Natural killer cell (primary cell): ENCODE data around the gene MS4A5. TPM values are rescaled to one million over a fixed set of nuclear protein-coding genes. Genes with fewer than 3 reads are reported as not detected.

Source experiments
- ATAC-seq, 3 donors: fragments of 150-1000 bp in 2 of 3; fragments of 200-7000 bp in 1 of 3; cut with Tn5 transposase; 1 replicate in 1 of 3; 2 replicates in 2 of 3; pipeline ENCODE4 v1.10.0; 2021; ENCODE audit warnings: mild to moderate bottlenecking in 2 of 3, moderate library complexity in 2 of 3
- DNase-seq, 2 donors: peaks; one replicate each; pipeline versions ENCODE4 v3.0.0 to v3.0.0-alpha.2; 2013 to 2021; ENCODE audit warnings: mixed read lengths in 1 of 2
- H3K27ac ChIP-seq: one replicate; pipeline ENCODE4 v1.5.1; 2013; ENCODE audit warnings: mild to moderate bottlenecking, low read length
- H3K27me3 ChIP-seq: one replicate; pipeline ENCODE4 v1.6.1; 2013; ENCODE audit warnings: low read length; ENCODE audit not compliant: control insufficient read depth, insufficient read depth
- H3K36me3 ChIP-seq: one replicate; pipeline ENCODE4 v1.6.1; 2013; ENCODE audit warnings: low read length; ENCODE audit not compliant: control insufficient read depth, insufficient read depth
- H3K4me1 ChIP-seq: one replicate; pipeline ENCODE4 v1.6.1; 2013; ENCODE audit warnings: low read length; ENCODE audit not compliant: control insufficient read depth, insufficient read depth
- H3K4me3 ChIP-seq: one replicate; pipeline ENCODE4 v1.5.1; 2013; ENCODE audit warnings: low read length
- H3K9me3 ChIP-seq: one replicate; pipeline ENCODE4 v1.6.1; 2013; ENCODE audit warnings: low read length; ENCODE audit not compliant: control insufficient read depth, insufficient read depth
- H3K27ac Mint-ChIP-seq, 2 donors: one replicate each; pipeline ENCODE4 v1.8.0; 2022; ENCODE audit warnings: mild to moderate bottlenecking in 2 of 2, mixed read lengths in 2 of 2, moderate library complexity in 1 of 2
- H3K27me3 Mint-ChIP-seq, 2 donors: one replicate each; pipeline ENCODE4 v1.8.0; 2022; ENCODE audit warnings: low read depth in 2 of 2, mixed read lengths in 2 of 2
- H3K36me3 Mint-ChIP-seq: one replicate; pipeline ENCODE4 v1.8.0; 2022; ENCODE audit warnings: mixed read lengths
- H3K4me1 Mint-ChIP-seq, 2 donors: one replicate each; pipeline ENCODE4 v1.8.0; 2022; ENCODE audit warnings: mixed read lengths in 2 of 2
- H3K4me3 Mint-ChIP-seq: one replicate; pipeline ENCODE4 v1.8.0; 2022; ENCODE audit warnings: mild to moderate bottlenecking, moderate library complexity, mixed read lengths
- H3K9me3 Mint-ChIP-seq, 2 donors: one replicate each; pipeline ENCODE4 v1.8.0; 2022; ENCODE audit warnings: mixed read lengths in 2 of 2
- WGBS: methylation state at CpG from one replicate; pipeline ENCODE4 v1.1.7; 2013; ENCODE audit warnings: missing lambda C conversion rate; ENCODE audit not compliant: insufficient coverage; 5-methylcytosine and 5-hydroxymethylcytosine counted together
- intact Hi-C: fragments of 100-400 bp; cut with micrococcal nuclease; formaldehyde crosslinking; loops from one replicate; pipeline ENCODE4 v1.14.2; 2022
- total RNA-seq, 4 donors: library from RNA; stranded (reverse); fragments of 120-200 nt in 1 of 4; gene quantifications; one replicate each; pipeline versions ENCODE4 v1.2.3 to v1.2.4, GENCODE V29; 2013 to 2022
- TF ChIP-seq, protein P1 (sequence below): fragments of 200-600 bp; IDR thresholded peaks from one replicate; pipeline ENCODE4 v1.8.0; 2022; ENCODE audit warnings: antibody characterized with exemption

MS4A5 gene
- total RNA-seq, 3 donors from 2014 or later (not counting 1 experiment from before 2014, with no cell fraction given), result not detected

DNA sequence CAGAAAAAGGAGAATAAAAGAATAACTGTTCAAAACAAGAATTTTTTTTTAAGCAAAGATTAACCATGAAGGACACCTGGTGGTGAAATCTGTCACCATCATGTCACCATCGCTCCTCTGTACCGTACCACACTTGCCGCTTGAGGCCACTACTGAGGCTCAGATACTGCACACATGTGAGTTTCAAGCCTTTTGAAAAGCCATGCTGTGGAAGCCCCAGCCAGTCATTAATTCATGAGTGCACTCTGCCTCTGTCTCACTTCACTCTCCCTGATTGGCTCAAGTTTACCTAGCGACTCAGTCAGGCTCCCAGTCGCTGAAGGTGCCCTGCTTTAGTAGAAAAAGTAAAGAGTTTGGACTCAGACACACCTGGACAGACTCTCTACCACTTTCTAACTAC lies 56.6 kb downstream of the MS4A5 start:
- Mint-ChIP-seq H3K36me3 (no peaks in the 10 kb centered on the region), H3K4me1 (no peaks in the 10 kb centered on the region), H3K27me3 (peaks cover 7 to 23% of the 10 kb centered on the region in 2 donors), H3K4me3 (no peak overlapping the region), H3K9me3 (no peaks in the 10 kb centered on the region), H3K27ac (no peak overlapping the region)
- no peaks in the 10 kb centered on the region for H3K27me3 ChIP-seq
- H3K27ac ChIP-seq, result no peak overlapping the region
- peak in 1 of 3 donors; percentile 48 for ATAC-seq
- no peaks in the 10 kb centered on the region for H3K4me1 ChIP-seq
- H3K36me3 ChIP-seq, result no peaks in the 10 kb centered on the region
- WGBS, result 73% methylated on average over 3 of the region's 5 CpGs
- TF ChIP-seq, protein P1, sequence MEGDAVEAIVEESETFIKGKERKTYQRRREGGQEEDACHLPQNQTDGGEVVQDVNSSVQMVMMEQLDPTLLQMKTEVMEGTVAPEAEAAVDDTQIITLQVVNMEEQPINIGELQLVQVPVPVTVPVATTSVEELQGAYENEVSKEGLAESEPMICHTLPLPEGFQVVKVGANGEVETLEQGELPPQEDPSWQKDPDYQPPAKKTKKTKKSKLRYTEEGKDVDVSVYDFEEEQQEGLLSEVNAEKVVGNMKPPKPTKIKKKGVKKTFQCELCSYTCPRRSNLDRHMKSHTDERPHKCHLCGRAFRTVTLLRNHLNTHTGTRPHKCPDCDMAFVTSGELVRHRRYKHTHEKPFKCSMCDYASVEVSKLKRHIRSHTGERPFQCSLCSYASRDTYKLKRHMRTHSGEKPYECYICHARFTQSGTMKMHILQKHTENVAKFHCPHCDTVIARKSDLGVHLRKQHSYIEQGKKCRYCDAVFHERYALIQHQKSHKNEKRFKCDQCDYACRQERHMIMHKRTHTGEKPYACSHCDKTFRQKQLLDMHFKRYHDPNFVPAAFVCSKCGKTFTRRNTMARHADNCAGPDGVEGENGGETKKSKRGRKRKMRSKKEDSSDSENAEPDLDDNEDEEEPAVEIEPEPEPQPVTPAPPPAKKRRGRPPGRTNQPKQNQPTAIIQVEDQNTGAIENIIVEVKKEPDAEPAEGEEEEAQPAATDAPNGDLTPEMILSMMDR, result peak; percentile 33
- H3K9me3 ChIP-seq, result no peaks in the 10 kb centered on the region
- peak in 1 of 2 donors; percentile 55 for DNase-seq
- H3K4me3 ChIP-seq, result no peak overlapping the region
- intact Hi-C loops, result loop anchor here (5.0 kb wide), 1 partner anchor 124 kb away; no protein-coding TSS in a partner anchor

DNA sequence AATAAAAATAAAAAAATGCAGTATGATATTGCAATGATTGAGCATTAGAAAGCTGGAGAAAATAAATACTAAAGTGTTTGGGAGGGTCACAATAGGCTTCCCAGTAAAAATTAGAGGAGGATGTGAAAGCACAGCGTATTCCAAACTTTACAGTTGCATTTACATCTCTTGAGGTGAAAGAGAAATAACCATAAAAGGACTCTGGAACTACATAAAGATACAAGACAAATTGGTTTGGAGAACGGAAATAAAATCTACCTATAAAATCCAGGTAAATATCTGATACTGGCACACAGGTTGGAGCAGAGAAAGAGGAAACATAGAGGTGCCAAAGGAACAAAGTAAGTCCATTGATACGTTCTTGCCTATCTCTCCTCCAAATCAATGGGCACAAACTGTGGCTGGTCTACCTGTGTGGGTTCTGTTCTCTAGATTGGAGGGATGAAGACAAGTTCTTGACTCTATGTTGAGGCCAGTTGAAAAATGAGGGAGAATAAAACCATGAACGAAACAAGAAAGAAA lies 63.2 kb downstream of the MS4A5 start, which contains the start of gene MS4A12:
MS4A12 (plus strand) TSS at position 291 of the 522 bp plus-strand sequence. CDS start 4,541 bp downstream, outside the sequence.
- ATAC-seq (no peak), DNase-seq (no peak)
- WGBS, result 86% methylated on average over 1 of the region's 4 CpGs
- peaks cover 15 to 42% of the 10 kb centered on the region in 2 donors for H3K27me3 Mint-ChIP-seq
- no peak within 1 kb of the TSS for H3K27ac ChIP-seq
- H3K4me1 Mint-ChIP-seq, result no peaks in the 10 kb centered on the region
- no peaks in the 10 kb centered on the region for H3K36me3 ChIP-seq
- H3K4me1 ChIP-seq, result no peaks in the 10 kb centered on the region
- no peaks in the 10 kb centered on the region for H3K27me3 ChIP-seq
- H3K9me3 Mint-ChIP-seq, result no peaks in the 10 kb centered on the region
- intact Hi-C loops, result no loop called here
- no peaks in the 10 kb centered on the region for H3K36me3 Mint-ChIP-seq
- TF ChIP-seq, protein P1, result no peak
- H3K4me3 ChIP-seq, result no peak within 1 kb of the TSS
- H3K9me3 ChIP-seq, result no peaks in the 10 kb centered on the region
- H3K4me3 Mint-ChIP-seq, result no peak within 1 kb of the TSS
- H3K27ac Mint-ChIP-seq, result no peak within 1 kb of the TSS

DNA sequence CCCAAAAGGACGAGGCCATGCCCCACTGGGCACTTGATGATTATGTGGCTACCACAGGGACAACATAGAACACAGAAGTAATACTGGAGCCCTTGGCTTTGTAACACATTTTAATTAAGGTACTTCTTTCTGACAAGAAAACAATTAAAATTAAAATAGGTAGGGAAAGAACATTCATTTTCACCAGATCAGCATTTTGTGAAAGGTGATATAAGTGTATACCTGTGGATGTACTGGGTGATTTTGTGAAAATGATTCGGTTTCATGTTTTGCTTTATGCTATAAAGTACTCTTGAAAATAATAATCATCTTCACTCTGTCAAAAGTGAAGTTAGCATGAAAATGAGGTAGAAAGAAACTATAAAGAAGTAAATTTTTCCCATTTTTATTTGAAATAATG lies 64.1 kb downstream of the MS4A5 start:
- Mint-ChIP-seq H3K4me3 (no peak overlapping the region), H3K27me3 (peaks cover 13 to 46% of the 10 kb centered on the region in 2 donors), H3K4me1 (no peaks in the 10 kb centered on the region), H3K27ac (no peak overlapping the region), H3K36me3 (no peaks in the 10 kb centered on the region), H3K9me3 (no peaks in the 10 kb centered on the region)
- 93% methylated on average over 1 of the region's 2 CpGs for WGBS
- ATAC-seq (no peak), DNase-seq (no peak)
- Histone ChIP-seq H3K4me1 (no peaks in the 10 kb centered on the region), H3K9me3 (no peaks in the 10 kb centered on the region), H3K27me3 (no peaks in the 10 kb centered on the region), H3K4me3 (no peak overlapping the region), H3K27ac (no peak overlapping the region), H3K36me3 (no peaks in the 10 kb centered on the region)
- TF ChIP-seq, protein P1, result no peak
- intact Hi-C loops, result no loop called here

Other genes starting within 250 kb of the MS4A5 start
- gene MS4A6A, start 246.5 kb upstream of the MS4A5 start, total RNA-seq, result 10 to 100 TPM in 2 of 3 donors, 1 to 10 TPM in 1; 1.8 to 27.2 (median 11.8) TPM
- gene MS4A4E, start 186.4 kb upstream of the MS4A5 start, total RNA-seq, result 10 to 100 TPM in 1 of 3 donors, 1 to 10 TPM in 1, under 1 TPM in 1; 0.92 to 23.2 (median 1.8) TPM
- 1 to 10 TPM in 2 of 3 donors, under 1 TPM in 1; 0.71 to 1.6 (median 1.2) TPM for gene MS4A4A, start 148.9 kb upstream of the MS4A5 start, total RNA-seq
- gene MS4A6E, start 102.3 kb upstream of the MS4A5 start, total RNA-seq, result not detected
- gene MS4A7, start 51.0 kb upstream of the MS4A5 start, total RNA-seq, result 10 to 100 TPM in 1 of 3 donors, 1 to 10 TPM in 2; 4.8 to 44.3 (median 8.0) TPM
- gene MS4A14, start 33.1 kb upstream of the MS4A5 start, total RNA-seq, result under 1 TPM; 0.34 to 0.80 (median 0.78) TPM
- gene MS4A1, start 26.3 kb downstream of the MS4A5 start, total RNA-seq, result 1 to 10 TPM; 4.8 to 7.1 (median 6.7) TPM
- not detected for gene MS4A12, start 63.2 kb downstream of the MS4A5 start, total RNA-seq
- gene MS4A13, start 85.8 kb downstream of the MS4A5 start, total RNA-seq, result not detected